Left kidney (tissue), 2 donors: Measurements from ENCODE around the gene PDE4A. TPM values are rescaled to one million over a fixed set of nuclear protein-coding genes. Genes with fewer than 3 reads are reported as not detected.
"Not testable (repeated sequence)": the region's sequence is repeated elsewhere in the genome, so short reads cannot be mapped to it uniquely, and the experiment has no call there.

Experiments
- DNase-seq: peaks from one replicate; pipeline ENCODE4 v3.0.0-alpha.2; 2013
- polyA plus RNA-seq: library from polyadenylated mRNA; unstranded; fragments of 120-200 nt; gene quantifications from one replicate; pipeline ENCODE4 v1.2.1, GENCODE V29; 2013; ENCODE audit not compliant: insufficient read length

PDE4A gene
- polyA plus RNA-seq, 1 donor, result 1.5 TPM

GRCh38 chr19:10424011-10424637 lies 3.8 kb downstream of the PDE4A start:
- DNase-seq, result peak; percentile 75

GRCh38 chr19:10427169-10427568 lies 6.8 kb downstream of the PDE4A start:
- DNase-seq, result no peak

GRCh38 chr19:10428996-10429381 lies 8.7 kb downstream of the PDE4A start:
- DNase-seq, result no peak

GRCh38 chr19:10430505-10431253 lies 10.3 kb downstream of the PDE4A start:
- no peak for DNase-seq

GRCh38 chr19:10431254-10431942 lies 11.1 kb downstream of the PDE4A start:
- no peak for DNase-seq

- DNase-seq, result no peak
Observed at GRCh38 chr19:10431943-10432735, 11.8 kb downstream of the PDE4A start.

- DNase-seq, result no peak
Observed at GRCh38 chr19:10432736-10433130, 12.4 kb downstream of the PDE4A start.

- DNase-seq, result no peak
Observed at GRCh38 chr19:10433131-10433536, 12.8 kb downstream of the PDE4A start.

- no peak for DNase-seq
Observed at GRCh38 chr19:10439588-10439987, 19.2 kb downstream of the PDE4A start.

GRCh38 chr19:10442698-10443097 lies 22.4 kb downstream of the PDE4A start:
- no peak for DNase-seq

- no peak for DNase-seq
Observed at GRCh38 chr19:10449037-10449436, 28.7 kb downstream of the PDE4A start.

GRCh38 chr19:10450191-10450852 lies 30.0 kb downstream of the PDE4A start:
- no peak for DNase-seq

GRCh38 chr19:10450853-10451609 lies 30.7 kb downstream of the PDE4A start:
- no peak for DNase-seq

GRCh38 chr19:10452726-10453618 lies 32.6 kb downstream of the PDE4A start:
- DNase-seq, result no peak

- DNase-seq, result no peak
Observed at GRCh38 chr19:10453852-10454251, 33.5 kb downstream of the PDE4A start.

- no peak for DNase-seq
Observed at GRCh38 chr19:10454267-10454666, 33.9 kb downstream of the PDE4A start.

GRCh38 chr19:10458733-10459132 lies 38.4 kb downstream of the PDE4A start:
- DNase-seq, result not testable (repeated sequence)

GRCh38 chr19:10460714-10461046 lies 40.3 kb downstream of the PDE4A start:
- DNase-seq, result no peak

GRCh38 chr19:10461047-10461949 lies 41.0 kb downstream of the PDE4A start:
- DNase-seq, result peak; percentile 84
